ENCODE measurements around the gene CDK12.

- TF ChIP-seq CTCF (IDR thresholded peaks at IDR 0.05) (no peak), POLR2A (IDR thresholded peaks at IDR 0.05) (no peak), POLR2AphosphoS5 (IDR thresholded peaks at IDR 0.05) (no peak)
These were observed 107.4 kb downstream of the CDK12 start for GRCh38 chr17:39568702-39569101.

All from prostate gland (tissue), 2 donors.